IPS-20b (cell line): ENCODE results near the gene AXDND1.
"Not testable (repeated sequence)": the region's sequence is repeated elsewhere in the genome, so short reads cannot be mapped to it uniquely, and the experiment has no call there.

Experiments used
- H3K27ac ChIP-seq: one replicate; pipeline ENCODE4 v1.5.1; 2013; ENCODE audit warnings: low read length
- H3K27me3 ChIP-seq: 2 replicates; pipeline ENCODE4 v1.6.1; 2013; ENCODE audit warnings: mild to moderate bottlenecking, low read length, inconsistent platforms; ENCODE audit not compliant: insufficient read depth
- H3K36me3 ChIP-seq: 2 replicates; pipeline ENCODE4 v1.6.1; 2013; ENCODE audit warnings: low read depth, mild to moderate bottlenecking, inconsistent platforms, low read length, moderate library complexity; ENCODE audit not compliant: insufficient read depth
- H3K4me1 ChIP-seq: 2 replicates; pipeline ENCODE4 v1.6.1; 2013; ENCODE audit warnings: mild to moderate bottlenecking, control low read depth, inconsistent platforms, low read length, moderate library complexity; ENCODE audit not compliant: insufficient read depth
- H3K4me3 ChIP-seq: 2 replicates; pipeline ENCODE4 v1.5.1; 2013; ENCODE audit warnings: mild to moderate bottlenecking, low read length, inconsistent platforms
- H3K9ac ChIP-seq: 2 replicates; pipeline ENCODE4 v1.6.1; 2013; ENCODE audit warnings: low read depth, mild to moderate bottlenecking, inconsistent platforms, low read length, moderate library complexity
- H3K9me3 ChIP-seq: 2 replicates; pipeline ENCODE4 v1.6.1; 2013; ENCODE audit warnings: mild to moderate bottlenecking, low read depth, low read length, inconsistent platforms; ENCODE audit not compliant: insufficient read depth

AXDND1 gene

GRCh38 chr1:179376223-179376622 is 10.5 kb downstream of the AXDND1 start:
- no peaks in the 10 kb centered on the region for H3K9me3 ChIP-seq
- H3K27ac ChIP-seq = no peak overlapping the region
- no peaks in the 10 kb centered on the region for H3K4me1 ChIP-seq
- no peaks in the 10 kb centered on the region for H3K36me3 ChIP-seq
- H3K4me3 ChIP-seq = no peak overlapping the region
- no peaks in the 10 kb centered on the region for H3K27me3 ChIP-seq
- H3K9ac ChIP-seq = no peak overlapping the region

GRCh38 chr1:179380299-179380698 is 14.5 kb downstream of the AXDND1 start:
- H3K27ac ChIP-seq = no peak overlapping the region
- no peaks in the 10 kb centered on the region for H3K36me3 ChIP-seq

GRCh38 chr1:179384027-179384426 is 18.3 kb downstream of the AXDND1 start:
- Histone ChIP-seq H3K27me3 (no peaks in the 10 kb centered on the region), H3K4me3 (no peak overlapping the region), H3K27ac (no peak overlapping the region), H3K9me3 (no peaks in the 10 kb centered on the region), H3K4me1 (no peaks in the 10 kb centered on the region), H3K9ac (no peak overlapping the region), H3K36me3 (no peaks in the 10 kb centered on the region)

More at GRCh38 chr1:179380299-179380698, 14.5 kb downstream of the AXDND1 start:
- Histone ChIP-seq H3K4me3 (no peak overlapping the region), H3K27me3 (no peaks in the 10 kb centered on the region), H3K9ac (no peak overlapping the region), H3K9me3 (no peaks in the 10 kb centered on the region), H3K4me1 (no peaks in the 10 kb centered on the region)

- Histone ChIP-seq H3K9me3 (no peaks in the 10 kb centered on the region), H3K4me1 (no peaks in the 10 kb centered on the region), H3K27me3 (no peaks in the 10 kb centered on the region), H3K4me3 (no peak overlapping the region), H3K27ac (no peak overlapping the region), H3K9ac (no peak overlapping the region), H3K36me3 (no peaks in the 10 kb centered on the region)
These were observed 19.7 kb downstream of the AXDND1 start for GRCh38 chr1:179385510-179385909.

- Histone ChIP-seq H3K9me3 (peaks cover 4% of the 10 kb centered on the region; the same call in 1 of the 2 replicates), H3K27me3 (no peaks in the 10 kb centered on the region), H3K4me3 (no peak overlapping the region), H3K4me1 (no peaks in the 10 kb centered on the region), H3K27ac (no peak overlapping the region), H3K9ac (no peak overlapping the region), H3K36me3 (no peaks in the 10 kb centered on the region)
These were observed 27.9 kb downstream of the AXDND1 start for GRCh38 chr1:179393721-179394120.

- H3K36me3 ChIP-seq, H3K9ac ChIP-seq, H3K9me3 ChIP-seq, H3K4me1 ChIP-seq, H3K27ac ChIP-seq, H3K4me3 ChIP-seq, H3K27me3 ChIP-seq: not testable (repeated sequence)
These were observed 33.6 kb downstream of the AXDND1 start for GRCh38 chr1:179399399-179399798.

- H3K27me3 ChIP-seq, H3K4me3 ChIP-seq, H3K36me3 ChIP-seq, H3K9ac ChIP-seq, H3K27ac ChIP-seq, H3K4me1 ChIP-seq, H3K9me3 ChIP-seq: not testable (repeated sequence)
These were observed 52.0 kb downstream of the AXDND1 start for GRCh38 chr1:179417760-179418159.

GRCh38 chr1:179418706-179419105 is 52.9 kb downstream of the AXDND1 start:
- not testable (repeated sequence) for H3K9me3 ChIP-seq, H3K27me3 ChIP-seq, H3K27ac ChIP-seq, H3K9ac ChIP-seq, H3K4me1 ChIP-seq, H3K4me3 ChIP-seq, H3K36me3 ChIP-seq

GRCh38 chr1:179424610-179425009 is 58.8 kb downstream of the AXDND1 start:
- H3K36me3 ChIP-seq = no peaks in the 10 kb centered on the region
- no peak overlapping the region for H3K9ac ChIP-seq
- H3K27ac ChIP-seq = no peak overlapping the region

GRCh38 chr1:179425186-179425585 is 59.4 kb downstream of the AXDND1 start:
- no peak overlapping the region for H3K27ac ChIP-seq
- peaks cover 5% of the 10 kb centered on the region; the same call in 1 of the 2 replicates for H3K9me3 ChIP-seq
- no peaks in the 10 kb centered on the region; the same call in 1 of the 2 replicates for H3K4me1 ChIP-seq
- H3K27me3 ChIP-seq = no peaks in the 10 kb centered on the region
- H3K36me3 ChIP-seq = no peaks in the 10 kb centered on the region
- H3K9ac ChIP-seq = no peak overlapping the region
- H3K4me3 ChIP-seq = no peak overlapping the region

More at GRCh38 chr1:179424610-179425009, 58.8 kb downstream of the AXDND1 start:
- H3K9me3 ChIP-seq = peaks cover 7% of the 10 kb centered on the region; the same call in 1 of the 2 replicates
- H3K27me3 ChIP-seq = no peaks in the 10 kb centered on the region
- no peaks in the 10 kb centered on the region; the same call in 1 of the 2 replicates for H3K4me1 ChIP-seq
- no peak overlapping the region for H3K4me3 ChIP-seq

- Histone ChIP-seq H3K4me3 (no peak overlapping the region), H3K9me3 (no peaks in the 10 kb centered on the region), H3K4me1 (no peaks in the 10 kb centered on the region), H3K9ac (no peak overlapping the region), H3K27ac (no peak overlapping the region), H3K27me3 (no peaks in the 10 kb centered on the region), H3K36me3 (no peaks in the 10 kb centered on the region)
These were observed 71.4 kb downstream of the AXDND1 start for GRCh38 chr1:179437171-179437570.

GRCh38 chr1:179439646-179440045 is 73.9 kb downstream of the AXDND1 start:
- not testable (repeated sequence) for H3K9ac ChIP-seq, H3K36me3 ChIP-seq, H3K9me3 ChIP-seq, H3K4me3 ChIP-seq, H3K27me3 ChIP-seq, H3K4me1 ChIP-seq, H3K27ac ChIP-seq

- H3K27me3 ChIP-seq, H3K4me1 ChIP-seq, H3K27ac ChIP-seq, H3K36me3 ChIP-seq, H3K9me3 ChIP-seq, H3K4me3 ChIP-seq, H3K9ac ChIP-seq: not testable (repeated sequence)
These were observed 74.5 kb downstream of the AXDND1 start for GRCh38 chr1:179440301-179440700.
